Measurements from ENCODE around the gene TRMT1. TPM values are rescaled to one million over a fixed set of nuclear protein-coding genes. Genes with fewer than 3 reads are reported as not detected.

The TRMT1 gene
- total RNA-seq, 1 experiment from 2014 or later: 106 TPM

- H3K36me3 Mint-ChIP-seq: peaks cover 20% of the 10 kb centered on the region
- ChIA-PET CTCF (interaction anchor here (0.5 to 2.2 kb wide), 5 partner anchors 10 to 983 kb away, joined by 3 to 21 read pairs (median 5); no protein-coding TSS in a partner anchor), POLR2A (interaction anchor here (1.0 to 5.5 kb wide), 7 partner anchors 11 to 94 kb away, joined by 3 to 167 read pairs (median 4); partner anchors contain the start of gene NACC1)
- peaks cover 30% of the 10 kb centered on the region for H3K4me1 Mint-ChIP-seq
- peaks cover 7% of the 10 kb centered on the region; the same call in 1 of the 2 replicates for H3K27me3 Mint-ChIP-seq (ENCODE audit: low read depth)
- ATAC-seq (no peak), DNase-seq (ENCODE audit: low spot score) (peak; percentile 48)
- H3K9me3 Mint-ChIP-seq: no peaks in the 10 kb centered on the region
- H3K27ac Mint-ChIP-seq: peak overlapping the region; percentile 99
- peak overlapping the region; percentile 92 for H3K4me3 Mint-ChIP-seq
- no peak for TF ChIP-seq GRHL2 (CRISPR knock-in tag; IDR thresholded peaks at IDR 0.05; ENCODE audit: insufficient replicate concordance, severe bottlenecking)
- peak; percentile 86; the same call in 1 of the 2 replicates for TF ChIP-seq TP53 (CRISPR knock-in tag; IDR thresholded peaks at IDR 0.05)
- TF ChIP-seq ZNF425 (CRISPR knock-in tag; conservative IDR thresholded peaks at IDR 0.05): no peak
- no peak for TF ChIP-seq ZNF532 (CRISPR knock-in tag; IDR thresholded peaks at IDR 0.05; ENCODE audit: borderline replicate concordance)
- no peak for TF ChIP-seq FOXJ3 (CRISPR knock-in tag; IDR thresholded peaks at IDR 0.05; ENCODE audit: borderline replicate concordance)
- TF ChIP-seq PRDM15 (CRISPR knock-in tag; IDR thresholded peaks at IDR 0.05): peak; percentile 7; the same call in 1 of the 2 replicates
- TF ChIP-seq CREM (CRISPR knock-in tag; IDR thresholded peaks at IDR 0.05): no peak
- TF ChIP-seq STAT6 (CRISPR knock-in tag; conservative IDR thresholded peaks at IDR 0.05; ENCODE audit: low read depth): no peak
- no peak for TF ChIP-seq ZNF138 (CRISPR knock-in tag; conservative IDR thresholded peaks at IDR 0.05)
- TF ChIP-seq ZNF263 (CRISPR knock-in tag; IDR thresholded peaks at IDR 0.05; ENCODE audit: low read depth): peak; percentile 33; the same call in 1 of the 2 replicates
- peak; percentile 24; the same call in 1 of the 2 replicates for TF ChIP-seq HMGXB4 (CRISPR knock-in tag; IDR thresholded peaks at IDR 0.05)
- no peak for TF ChIP-seq HMGA2 (CRISPR knock-in tag; IDR thresholded peaks at IDR 0.05)
- no peak for TF ChIP-seq IRF1 (CRISPR knock-in tag; IDR thresholded peaks at IDR 0.05)
- TF ChIP-seq ARID4B (CRISPR knock-in tag; IDR thresholded peaks at IDR 0.05; ENCODE audit: borderline replicate concordance): no peak
- TF ChIP-seq MYBL2 (CRISPR knock-in tag; IDR thresholded peaks at IDR 0.05): no peak
Measured at GRCh38 chr19:13153569-13154240, 37.2 kb upstream of the TRMT1 start.

Measured in WTC11 (cell line).